ENCODE measurements around the gene FNDC3B. TPM values are rescaled to one million over a fixed set of nuclear protein-coding genes. Genes with fewer than 3 reads are reported as not detected.

FNDC3B gene
- total and polyA plus RNA-seq, 9 donors = 22.1 to 198 (median 108) TPM

- Histone ChIP-seq H3K4me1 (ENCODE audit: insufficient read depth) (peaks cover 10% of the 10 kb centered on the region), H3K4me3 (no peak overlapping the region), H3K27ac (no peak overlapping the region), H3K36me3 (no peaks in the 10 kb centered on the region), H3K27me3 (no peaks in the 10 kb centered on the region), H3K9me3 (no peaks in the 10 kb centered on the region)
- DNase-seq = no peak
- intact Hi-C loops (cut with DNase I) = no loop called here
- no peak for TF ChIP-seq POLR2A (IDR thresholded peaks at IDR 0.05)
- TF ChIP-seq CTCF (IDR thresholded peaks at IDR 0.05) = no peak
- no peak for TF ChIP-seq EP300 (IDR thresholded peaks at IDR 0.05)
- 89 to 93% (median 90%) methylated on average over 2 of the region's 2 CpGs for WGBS, 3 donors
Measured at GRCh38 chr3:172052405-172052804, 13.0 kb downstream of the FNDC3B start.

- intact Hi-C loops (cut with DNase I) = no loop called here
- no peak for TF ChIP-seq EP300 (IDR thresholded peaks at IDR 0.05)
- no peak for TF ChIP-seq POLR2A (IDR thresholded peaks at IDR 0.05)
- TF ChIP-seq CTCF (IDR thresholded peaks at IDR 0.05) = no peak
- H3K27me3 ChIP-seq = no peaks in the 10 kb centered on the region
- H3K4me1 ChIP-seq (ENCODE audit: insufficient read depth) = peaks cover 10% of the 10 kb centered on the region
- H3K4me3 ChIP-seq = no peak overlapping the region
- no peaks in the 10 kb centered on the region for H3K36me3 ChIP-seq
- DNase-seq = no peak
- 62 to 78% (median 67%) methylated on average over 6 of the region's 6 CpGs for WGBS, 3 donors
- no peaks in the 10 kb centered on the region for H3K9me3 ChIP-seq
- no peak overlapping the region for H3K27ac ChIP-seq
Measured at GRCh38 chr3:172054115-172054764, 14.9 kb downstream of the FNDC3B start.

- intact Hi-C loops (cut with DNase I) = no loop called here
- peaks cover 8% of the 10 kb centered on the region for H3K4me1 ChIP-seq (ENCODE audit: insufficient read depth)
Measured at GRCh38 chr3:172056416-172056815, 17.0 kb downstream of the FNDC3B start.

GRCh38 chr3:172057059-172057458, 17.7 kb downstream of the FNDC3B start:
- Histone ChIP-seq H3K4me3 (no peak overlapping the region), H3K4me1 (ENCODE audit: insufficient read depth) (peaks cover 10% of the 10 kb centered on the region), H3K36me3 (no peaks in the 10 kb centered on the region), H3K27me3 (no peaks in the 10 kb centered on the region), H3K27ac (no peak overlapping the region), H3K9me3 (no peaks in the 10 kb centered on the region)
- TF ChIP-seq POLR2A (IDR thresholded peaks at IDR 0.05) = no peak
- TF ChIP-seq EP300 (IDR thresholded peaks at IDR 0.05) = no peak
- TF ChIP-seq CTCF (IDR thresholded peaks at IDR 0.05) = no peak
- intact Hi-C loops (cut with DNase I) = no loop called here
- no peak for DNase-seq
- 36 to 41% (median 36%) methylated on average over 3 of the region's 3 CpGs for WGBS, 3 donors

More at GRCh38 chr3:172056416-172056815, 17.0 kb downstream of the FNDC3B start:
- no peak overlapping the region for H3K27ac ChIP-seq
- no peaks in the 10 kb centered on the region for H3K27me3 ChIP-seq
- 22 to 38% (median 27%) methylated on average over 3 of the region's 3 CpGs for WGBS, 3 donors
- H3K36me3 ChIP-seq = no peaks in the 10 kb centered on the region
- TF ChIP-seq CTCF (IDR thresholded peaks at IDR 0.05) = no peak
- no peak for TF ChIP-seq EP300 (IDR thresholded peaks at IDR 0.05)
- TF ChIP-seq POLR2A (IDR thresholded peaks at IDR 0.05) = no peak
- no peak for DNase-seq
- H3K9me3 ChIP-seq = no peaks in the 10 kb centered on the region
- H3K4me3 ChIP-seq = no peak overlapping the region
